ENCODE results near the gene STAB2.

- TF ChIP-seq CTCF (conservative IDR thresholded peaks at IDR 0.05; ENCODE audit: low read length) = no peak
- TF ChIP-seq EZH2phosphoT487 (IDR thresholded peaks at IDR 0.05; ENCODE audit: borderline replicate concordance, low read depth, low read length) = no peak
Measured at GRCh38 chr12:103647267-103647666, 60.2 kb downstream of the STAB2 start.
